Naive thymus-derived CD4-positive, alpha-beta T cell (primary cell): ENCODE data around the gene SLC2A1. TPM values are rescaled to one million over a fixed set of nuclear protein-coding genes. Genes with fewer than 3 reads are reported as not detected.

Experiments used
- ATAC-seq: fragments of 150-1000 bp; cut with Tn5 transposase; 2 replicates; pipeline ENCODE4 v1.10.0; 2021; ENCODE audit warnings: mild to moderate bottlenecking, moderate library complexity
- CTCF ChIA-PET: fragments of 350-600 bp; sonication (Branson Sonifier 250); formaldehyde crosslinking; loops from one replicate; lab custom pipeline; 2021; ENCODE audit warnings: antibody characterized with exemption; lab: Charles Lee
- POLR2A ChIA-PET: fragments of 350-600 bp; sonication (Branson Sonifier 250); formaldehyde crosslinking; loops from one replicate; lab custom pipeline; 2021; ENCODE audit warnings: antibody characterized with exemption, inconsistent platforms; lab: Charles Lee
- DNase-seq, 9 donors: peaks; one replicate each; pipeline versions ENCODE4 v3.0.0 to v3.0.0-alpha.2; 2020 to 2022; ENCODE audit warnings: mixed read lengths in 1 of 9
- H3K27ac ChIP-seq: one replicate; pipeline ENCODE4 v1.7.0; 2013; ENCODE audit warnings: mild to moderate bottlenecking, low read depth, low read length, moderate library complexity
- H3K27me3 ChIP-seq, 2 donors: one replicate each; pipeline ENCODE4 v1.7.0; 2013; ENCODE audit warnings: low read length in 2 of 2, mild to moderate bottlenecking in 2 of 2, moderate library complexity in 2 of 2; ENCODE audit not compliant: control insufficient read depth in 2 of 2, insufficient read depth in 2 of 2
- H3K36me3 ChIP-seq, 3 experiments: 1 replicate in 2 of 3; 2 replicates in 1 of 3; pipeline ENCODE4 v1.7.0; 2013; ENCODE audit warnings: low read length in 3 of 3, mild to moderate bottlenecking in 3 of 3, moderate library complexity in 1 of 3; ENCODE audit not compliant: insufficient read depth in 3 of 3, control insufficient read depth in 2 of 3
- H3K4me1 ChIP-seq, 2 donors: one replicate each; pipeline ENCODE4 v1.7.0; 2013; ENCODE audit warnings: low read length in 2 of 2, mild to moderate bottlenecking in 2 of 2, moderate library complexity in 1 of 2; ENCODE audit not compliant: control insufficient read depth in 2 of 2, insufficient read depth in 2 of 2
- H3K4me3 ChIP-seq: 2 replicates; pipeline ENCODE4 v1.7.0; 2013; ENCODE audit warnings: mild to moderate bottlenecking, low read length
- H3K9me3 ChIP-seq, 3 experiments: 1 replicate in 2 of 3; 2 replicates in 1 of 3; pipeline ENCODE4 v1.7.0; 2013; ENCODE audit warnings: low read length in 3 of 3; ENCODE audit not compliant: control insufficient read depth in 2 of 3
- H3K27ac Mint-ChIP-seq, 9 donors: one replicate each; pipeline ENCODE4 v1.8.0; 2020 to 2022; ENCODE audit warnings: mixed read lengths in 9 of 9, mild to moderate bottlenecking in 8 of 9, moderate library complexity in 5 of 9, inconsistent platforms in 2 of 9
- H3K27me3 Mint-ChIP-seq, 5 donors: one replicate each; pipeline ENCODE4 v1.8.0; 2021 to 2022; ENCODE audit warnings: mixed read lengths in 5 of 5, mild to moderate bottlenecking in 1 of 5
- H3K36me3 Mint-ChIP-seq, 5 donors: one replicate each; pipeline ENCODE4 v1.8.0; 2020 to 2022; ENCODE audit warnings: mixed read lengths in 5 of 5, mild to moderate bottlenecking in 3 of 5, inconsistent platforms in 1 of 5
- H3K4me1 Mint-ChIP-seq, 7 donors: one replicate each; pipeline ENCODE4 v1.8.0; 2020 to 2022; ENCODE audit warnings: mixed read lengths in 7 of 7, mild to moderate bottlenecking in 3 of 7, inconsistent platforms in 1 of 7
- H3K4me3 Mint-ChIP-seq, 10 donors: one replicate each; pipeline ENCODE4 v1.8.0; 2020 to 2022; ENCODE audit warnings: mild to moderate bottlenecking in 10 of 10, mixed read lengths in 10 of 10, moderate library complexity in 6 of 10, inconsistent platforms in 2 of 10
- H3K9me3 Mint-ChIP-seq, 11 donors: one replicate each; pipeline ENCODE4 v1.8.0; 2020 to 2022; ENCODE audit warnings: mixed read lengths in 11 of 11, mild to moderate bottlenecking in 4 of 11, inconsistent platforms in 1 of 11, moderate library complexity in 1 of 11
- intact Hi-C, 2 donors: fragments of 100-400 bp; cut with micrococcal nuclease; formaldehyde crosslinking; loops; one replicate each; pipeline ENCODE4 v1.15.1; 2023
- polyA plus RNA-seq, 2 donors: library from polyadenylated mRNA; unstranded; fragments of 300-500 nt; fragmentation: Illumina TruSeq; gene quantifications; one replicate each; pipeline ENCODE4 v1.2.3, GENCODE V29; 2021
- total RNA-seq, 6 experiments: library from RNA in 5 of 6; stranded (reverse) in 5 of 6; gene quantifications; 1 replicate in 5 of 6; 2 replicates in 1 of 6; pipeline ENCODE4 v1.2.3 and lab custom pipeline; 2021 to 2026

Gene SLC2A1
- total and polyA plus RNA-seq, 7 experiments from 2014 or later = 16.6 to 123 (median 45.5) TPM

GRCh38 chr1:42957229-42957879, 1.3 kb downstream of the SLC2A1 start:
- Histone ChIP-seq H3K9me3 (no peaks in the 10 kb centered on the region), H3K36me3 (no peaks in the 10 kb centered on the region), H3K27ac (peak overlapping the region; percentile 88), H3K4me1 (peaks cover 47 to 53% of the 10 kb centered on the region in 2 donors), H3K27me3 (no peaks in the 10 kb centered on the region), H3K4me3 (peak overlapping the region; percentile 96)
- intact Hi-C loops = loop anchor here (5.0 to 10.0 kb wide), 6 partner anchors 75 to 1593 kb away; partner anchors contain the start of genes CCDC30 (in 1 of the 2), FOXO6 (in 1 of the 2), HYI (in 1 of the 2) and IPO13 (in 1 of the 2)
- peak overlapping the region; percentile 85 to 95 (median 91) for H3K27ac Mint-ChIP-seq
- CTCF ChIA-PET = interaction anchor here (1.4 to 2.5 kb wide), 3 partner anchors 22 to 116 kb away, joined by 5 to 8 read pairs (median 6); no protein-coding TSS in a partner anchor
- DNase-seq (no peak), ATAC-seq (no peak)
- peaks cover 0 to 11% (median 0%) of the 10 kb centered on the region in 5 donors for H3K27me3 Mint-ChIP-seq
- H3K4me3 Mint-ChIP-seq = peak overlapping the region; percentile 86 to 97 (median 93)
- POLR2A ChIA-PET = interaction anchor here (1.0 to 9.1 kb wide), 8 partner anchors 13 to 36 kb away, joined by 3 to 92 read pairs (median 4); no protein-coding TSS in a partner anchor
- H3K9me3 Mint-ChIP-seq = peaks cover 0 to 2% (median 0%) of the 10 kb centered on the region in 11 donors
- H3K36me3 Mint-ChIP-seq = peaks cover 0 to 38% (median 4%) of the 10 kb centered on the region in 5 donors
- peaks cover 50 to 71% (median 62%) of the 10 kb centered on the region in 7 donors for H3K4me1 Mint-ChIP-seq

GRCh38 chr1:42956739-42957138, 1.9 kb downstream of the SLC2A1 start:
- Mint-ChIP-seq H3K4me1 (peaks cover 57 to 77% (median 67%) of the 10 kb centered on the region in 7 donors), H3K4me3 (peak overlapping the region; percentile 86 to 97 (median 93)), H3K27me3 (peaks cover 0 to 11% (median 0%) of the 10 kb centered on the region in 5 donors), H3K9me3 (peaks cover 0 to 2% (median 0%) of the 10 kb centered on the region in 11 donors), H3K36me3 (peaks cover 0 to 39% (median 4%) of the 10 kb centered on the region in 5 donors), H3K27ac (peak overlapping the region; percentile 85 to 95 (median 91))
- no peaks in the 10 kb centered on the region for H3K9me3 ChIP-seq
- peaks cover 53 to 59% of the 10 kb centered on the region in 2 donors for H3K4me1 ChIP-seq
- CTCF ChIA-PET = interaction anchor here (1.4 to 2.5 kb wide), 3 partner anchors 21 to 117 kb away, joined by 5 to 8 read pairs (median 6); no protein-coding TSS in a partner anchor
- H3K36me3 ChIP-seq = no peaks in the 10 kb centered on the region
- H3K27ac ChIP-seq = peak overlapping the region; percentile 88
- DNase-seq (no peak), ATAC-seq (no peak)
- POLR2A ChIA-PET = interaction anchor here (0.6 to 9.1 kb wide), 9 partner anchors 12 to 216 kb away, joined by 3 to 92 read pairs (median 4); no protein-coding TSS in a partner anchor
- intact Hi-C loops = loop anchor here (5.0 to 10.0 kb wide), 6 partner anchors 76 to 1592 kb away; partner anchors contain the start of genes CCDC30 (in 1 of the 2), FOXO6 (in 1 of the 2), HYI (in 1 of the 2) and IPO13 (in 1 of the 2)
- no peaks in the 10 kb centered on the region for H3K27me3 ChIP-seq
- peak overlapping the region; percentile 96 for H3K4me3 ChIP-seq

GRCh38 chr1:42955311-42956063, 3.2 kb downstream of the SLC2A1 start:
- H3K27me3 Mint-ChIP-seq = peaks cover 0 to under 1% (median 0%) of the 10 kb centered on the region in 5 donors
- Histone ChIP-seq H3K9me3 (no peaks in the 10 kb centered on the region), H3K27ac (peak overlapping the region; percentile 20), H3K36me3 (no peaks in the 10 kb centered on the region), H3K27me3 (no peaks in the 10 kb centered on the region), H3K4me1 (peaks cover 65 to 72% of the 10 kb centered on the region in 2 donors), H3K4me3 (peak overlapping the region; percentile 7)
- DNase-seq (no peak), ATAC-seq (no peak)
- H3K4me1 Mint-ChIP-seq = peaks cover 59 to 78% (median 68%) of the 10 kb centered on the region in 7 donors
- CTCF ChIA-PET = interaction anchor here (0.7 to 2.5 kb wide), 6 partner anchors 20 to 118 kb away, joined by 4 to 8 read pairs (median 6); no protein-coding TSS in a partner anchor
- H3K4me3 Mint-ChIP-seq = peak overlapping the region; percentile 58 to 97 (median 76)
- intact Hi-C loops = loop anchor here (5.0 to 10.0 kb wide), 6 partner anchors 77 to 1591 kb away; partner anchors contain the start of genes CCDC30 (in 1 of the 2), FOXO6 (in 1 of the 2), HYI (in 1 of the 2) and IPO13 (in 1 of the 2)
- peaks cover 0 to 2% (median 0%) of the 10 kb centered on the region in 11 donors for H3K9me3 Mint-ChIP-seq
- POLR2A ChIA-PET = interaction anchor here (0.7 to 16.3 kb wide), 6 partner anchors 11 to 273 kb away, joined by 3 to 134 read pairs (median 33); partner anchors contain the start of gene YBX1
- H3K27ac Mint-ChIP-seq = peak overlapping the region; percentile 46 to 91 (median 79)
- peaks cover 4 to 38% (median 5%) of the 10 kb centered on the region in 5 donors for H3K36me3 Mint-ChIP-seq

GRCh38 chr1:42953182-42954180, 5.2 kb downstream of the SLC2A1 start:
- Histone ChIP-seq H3K4me3 (peak overlapping the region; percentile 61), H3K27ac (peak overlapping the region; percentile 57), H3K4me1 (peaks cover 75 to 77% of the 10 kb centered on the region in 2 donors), H3K27me3 (no peaks in the 10 kb centered on the region), H3K9me3 (no peaks in the 10 kb centered on the region), H3K36me3 (no peaks in the 10 kb centered on the region)
- no peak for ATAC-seq
- H3K4me3 Mint-ChIP-seq = peak overlapping the region; percentile 39 to 85 (median 67)
- peak overlapping the region in 8 of 9 donors; percentile 63 to 89 (median 80) for H3K27ac Mint-ChIP-seq
- H3K9me3 Mint-ChIP-seq = no peaks in the 10 kb centered on the region
- H3K27me3 Mint-ChIP-seq = no peaks in the 10 kb centered on the region
- POLR2A ChIA-PET = interaction anchor here (0.9 to 16.3 kb wide), 7 partner anchors 9 to 1866 kb away, joined by 4 to 134 read pairs (median 23); partner anchors contain the start of genes C1orf50 and P3H1
- intact Hi-C loops = loop anchor here in 1 of 2 donors (10.0 kb wide), 2 partner anchors 919 to 1589 kb away; partner anchors contain the start of gene FOXO6
- CTCF ChIA-PET = interaction anchor here (1.2 to 2.4 kb wide), 7 partner anchors 12 to 40 kb away, joined by 3 to 12 read pairs (median 5); no protein-coding TSS in a partner anchor
- no peak for DNase-seq
- peaks cover 72 to 85% (median 77%) of the 10 kb centered on the region in 7 donors for H3K4me1 Mint-ChIP-seq
- H3K36me3 Mint-ChIP-seq = peaks cover 4 to 42% (median 10%) of the 10 kb centered on the region in 5 donors
